ENCODE results near the gene CNIH2. TPM values are rescaled to one million over a fixed set of nuclear protein-coding genes. Genes with fewer than 3 reads are reported as not detected.
"Not testable (repeated sequence)": the region's sequence is repeated elsewhere in the genome, so short reads cannot be mapped to it uniquely, and the experiment has no call there.

Gene CNIH2
- polyA plus RNA-seq, 1 donor: 2.3 TPM

DNA sequence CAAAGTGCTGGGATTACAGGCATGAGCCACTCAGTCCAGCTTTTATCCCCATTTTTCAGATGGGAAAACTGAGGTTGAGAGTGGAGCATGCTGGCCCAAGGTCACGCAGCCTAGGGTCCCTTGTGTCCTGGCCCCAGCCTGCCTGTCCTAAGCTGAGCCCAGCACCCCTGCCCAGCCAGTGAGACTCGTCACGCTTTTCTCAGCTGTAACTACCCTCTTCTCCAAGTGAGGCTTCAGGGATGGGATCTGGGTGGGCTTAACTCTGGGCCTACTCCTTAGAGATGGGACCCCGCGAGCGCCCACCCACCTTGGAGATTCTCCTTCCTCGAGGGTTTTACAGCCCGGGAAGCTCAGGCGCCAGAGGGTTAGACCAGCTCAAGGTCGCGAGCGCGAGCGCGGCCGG is 13.3 kb downstream of the CNIH2 start:
- no peak for DNase-seq (ENCODE audit: low read depth)

DNA sequence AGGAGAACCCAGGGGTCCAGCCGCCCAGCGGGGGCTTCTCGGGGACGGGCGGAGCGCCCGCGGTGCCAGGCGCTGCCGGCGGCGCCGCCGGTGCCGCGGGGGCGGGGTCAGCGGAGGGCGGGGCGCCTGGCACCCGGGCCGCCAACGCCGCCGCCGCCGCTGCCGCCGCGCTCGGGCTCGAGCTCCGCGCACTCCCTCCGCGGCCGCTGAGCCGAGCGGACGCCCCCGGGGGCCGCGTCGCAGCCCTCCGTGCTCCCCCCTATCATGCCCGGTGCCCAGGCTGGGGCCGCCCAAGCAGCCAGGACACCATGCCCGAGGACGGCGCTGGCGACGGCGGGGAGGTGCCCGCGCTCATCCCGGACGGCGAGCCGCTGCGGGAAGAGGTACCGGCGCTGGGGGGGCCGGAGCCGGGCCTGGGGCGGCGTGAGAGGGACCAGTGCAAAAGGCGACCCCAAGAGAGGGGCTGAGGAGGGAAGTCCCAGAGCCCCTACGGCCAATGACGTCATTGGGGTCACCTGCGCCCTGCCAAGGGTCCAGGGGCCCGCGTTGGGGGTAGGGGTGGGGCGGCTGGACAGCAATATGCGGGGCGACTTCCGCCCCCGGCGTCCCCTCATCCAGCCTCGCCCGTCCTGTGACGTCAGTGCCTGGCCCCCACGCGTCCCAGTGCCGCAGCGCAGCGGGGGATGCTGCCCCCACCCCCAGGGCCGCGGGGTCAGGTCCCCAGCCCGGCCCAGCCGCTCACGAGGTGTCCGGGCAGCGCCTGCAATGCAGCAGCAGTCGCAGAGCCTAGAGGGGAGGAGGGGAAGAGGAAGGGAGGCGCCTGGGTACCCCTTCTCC is 13.9 kb downstream of the CNIH2 start, which contains the start of gene TMEM151A:
Gene TMEM151A (plus strand): TSS at position 189 of the 837 bp plus-strand sequence. CDS start 120 bp downstream, at position 309.
- no peak for DNase-seq (ENCODE audit: low read depth)

GRCh38 chr11:66292543-66293332 is 14.8 kb downstream of the CNIH2 start:
- DNase-seq (ENCODE audit: low read depth): no peak

DNA sequence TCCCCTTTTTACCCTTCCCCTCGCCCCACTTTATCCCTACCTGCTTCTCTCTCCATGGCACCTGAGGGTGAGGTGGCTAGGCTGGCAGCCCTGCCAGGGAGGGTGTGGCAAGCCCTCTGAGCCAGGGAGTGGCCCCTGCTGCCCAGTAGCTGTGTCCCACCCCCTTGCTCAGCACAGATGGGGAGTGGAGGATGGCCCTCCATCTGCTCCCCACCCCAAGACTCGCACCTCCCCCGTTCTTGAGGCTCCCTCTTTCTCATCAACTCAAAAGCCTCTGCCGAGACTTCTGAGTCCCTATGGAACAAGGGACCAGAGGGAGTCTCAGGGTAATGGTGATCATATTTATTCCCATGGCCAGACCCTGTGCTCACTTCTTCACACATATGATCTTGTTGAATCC is 15.4 kb downstream of the CNIH2 start:
- DNase-seq (ENCODE audit: low read depth): no peak

GRCh38 chr11:66293777-66294625 is 16.0 kb downstream of the CNIH2 start:
- no peak for DNase-seq (ENCODE audit: low read depth)

- DNase-seq (ENCODE audit: low read depth): no peak
Observed at GRCh38 chr11:66294626-66295620, 16.9 kb downstream of the CNIH2 start.

DNA sequence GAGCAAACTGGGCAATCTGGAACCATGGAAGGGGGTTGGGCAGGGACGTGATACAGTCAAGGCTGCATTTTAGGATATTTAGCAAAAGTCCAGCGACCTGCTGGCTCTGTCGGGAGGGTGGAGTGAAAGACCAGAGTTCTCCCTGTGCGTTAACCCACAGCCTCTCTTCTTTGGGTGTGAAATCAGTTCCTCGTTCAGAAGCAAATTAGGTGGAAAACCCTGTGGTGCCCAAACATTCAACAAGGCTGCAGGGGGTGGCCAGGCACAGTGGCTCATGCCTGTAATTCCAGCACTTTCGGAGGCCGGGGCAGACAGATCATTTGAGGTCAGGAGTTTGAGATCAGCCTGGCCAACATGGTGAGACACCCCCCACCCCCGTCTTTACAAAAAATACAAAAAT is 19.6 kb downstream of the CNIH2 start:
- no peak for DNase-seq (ENCODE audit: low read depth)

- DNase-seq (ENCODE audit: low read depth): no peak
Observed at GRCh38 chr11:66299186-66299585, 21.2 kb downstream of the CNIH2 start.

DNA sequence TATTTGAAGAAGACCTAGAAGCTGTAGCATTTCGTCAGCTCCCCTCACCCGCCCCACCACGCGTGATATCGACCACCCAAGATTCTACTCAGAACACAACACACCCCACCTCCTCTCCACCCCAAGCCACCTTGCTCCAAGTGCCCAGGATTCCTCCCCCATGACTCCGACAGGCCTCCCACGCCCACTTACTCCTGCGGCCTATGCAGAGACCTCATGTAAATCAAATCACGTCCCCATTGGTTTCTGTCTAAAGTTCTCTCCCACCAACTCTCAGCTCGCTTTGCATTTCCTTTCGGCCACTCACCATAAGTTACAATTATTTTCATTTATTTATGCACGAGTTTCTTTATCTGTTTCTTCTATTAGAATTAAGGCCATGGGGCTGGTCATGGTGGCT is 24.7 kb downstream of the CNIH2 start:
- DNase-seq (ENCODE audit: low read depth): no peak

DNA sequence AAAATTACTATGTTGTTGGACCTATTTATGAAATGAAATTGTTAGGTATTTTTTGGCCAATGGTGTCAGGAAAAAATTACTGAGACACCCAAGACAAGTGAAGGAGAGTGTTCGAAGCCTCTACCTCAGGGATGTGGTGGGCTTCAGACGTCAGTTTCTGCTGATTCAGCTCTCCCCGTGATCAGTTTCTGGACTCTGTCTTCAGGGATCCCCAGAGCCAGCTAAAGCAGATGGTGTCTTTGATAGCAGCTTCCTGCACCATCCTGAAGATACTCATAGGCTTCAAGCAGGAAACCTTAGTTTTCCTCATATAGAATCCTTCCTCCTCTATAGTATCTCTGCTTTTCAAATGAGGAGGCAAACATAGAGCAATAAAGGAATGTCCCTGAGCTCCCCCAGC is 31.5 kb downstream of the CNIH2 start:
- DNase-seq (ENCODE audit: low read depth): no peak

- DNase-seq (ENCODE audit: low read depth): no peak
Observed at GRCh38 chr11:66310324-66310723, 32.3 kb downstream of the CNIH2 start.

- DNase-seq (ENCODE audit: low read depth): not testable (repeated sequence)
Observed at GRCh38 chr11:66310803-66311440, 32.9 kb downstream of the CNIH2 start.

- DNase-seq (ENCODE audit: low read depth): no peak
Observed at GRCh38 chr11:66311470-66311964, 33.5 kb downstream of the CNIH2 start.

DNA sequence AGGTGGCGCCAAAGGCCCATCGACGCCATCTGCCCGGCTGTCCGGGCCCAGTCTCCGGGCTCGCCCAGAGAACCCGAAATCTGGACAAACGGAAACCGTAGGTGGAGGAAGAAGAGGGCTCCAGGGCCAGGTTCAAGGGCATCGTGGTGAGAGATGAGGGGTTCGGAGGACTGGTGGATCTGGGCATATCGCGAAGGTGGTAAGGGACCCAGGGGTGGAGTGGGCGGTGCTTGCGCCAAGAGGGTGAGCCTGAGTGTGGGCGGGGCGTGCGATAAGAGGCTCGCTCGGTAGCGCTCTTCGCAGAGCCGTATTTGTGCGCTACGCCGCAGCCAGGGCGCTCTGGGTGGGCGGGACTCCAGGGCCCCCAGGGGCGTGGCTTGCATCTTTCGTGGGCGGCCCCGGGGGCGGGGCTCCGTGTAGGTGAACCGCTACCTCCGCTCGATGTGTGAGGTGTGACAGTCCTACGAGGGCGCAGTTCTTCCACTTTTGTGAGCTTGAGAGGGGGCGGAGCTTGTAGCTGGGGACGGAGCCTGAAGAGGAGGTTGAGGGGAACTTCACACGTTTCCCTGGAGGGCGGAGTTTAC is 34.1 kb downstream of the CNIH2 start:
- DNase-seq (ENCODE audit: low read depth): peak; percentile 71

GRCh38 chr11:66312549-66313320 is 34.8 kb downstream of the CNIH2 start:
- peak; percentile 95 for DNase-seq (ENCODE audit: low read depth)

- peak; percentile 57 for DNase-seq (ENCODE audit: low read depth)
Observed at GRCh38 chr11:66313321-66314185, 35.6 kb downstream of the CNIH2 start.

GRCh38 chr11:66314186-66314501 is 36.2 kb downstream of the CNIH2 start:
- DNase-seq (ENCODE audit: low read depth): no peak

Data from forelimb muscle (tissue), 1 donor.